ENCODE results near the gene SESN1.
"Not testable (repeated sequence)": the region's sequence is repeated elsewhere in the genome, so short reads cannot be mapped to it uniquely, and the experiment has no call there.

SESN1 gene

DNA sequence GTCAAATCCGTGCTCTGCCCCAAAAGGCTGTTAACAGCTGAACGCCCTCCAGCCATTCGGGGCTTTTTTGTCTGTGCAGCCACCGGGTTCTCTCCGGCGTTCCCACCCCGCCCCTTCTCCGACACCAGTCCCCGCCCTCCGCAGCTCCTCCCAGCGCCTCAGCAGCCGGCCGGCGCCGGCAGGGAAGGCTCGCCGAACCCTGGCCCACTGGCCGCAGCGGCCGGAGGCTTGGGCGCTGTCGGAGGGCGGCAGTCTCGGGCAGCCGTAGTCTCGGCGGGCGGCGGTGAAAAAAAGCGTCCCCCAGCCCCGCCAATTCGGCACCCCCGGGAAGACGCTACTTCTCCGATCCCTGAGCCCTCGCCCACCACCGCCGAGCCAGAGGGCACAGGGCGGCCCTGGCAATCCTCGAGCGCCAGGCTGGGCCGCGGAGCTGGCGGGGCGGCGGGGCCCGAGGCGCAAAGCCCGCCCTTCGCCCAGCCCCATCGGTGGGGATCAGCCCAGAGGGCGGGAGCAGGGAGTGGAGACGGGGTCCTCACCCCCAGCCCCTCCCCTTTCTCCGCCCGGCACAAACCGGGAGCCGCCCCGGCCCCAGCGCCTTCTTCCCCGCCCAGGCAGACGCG lies at the start of gene SESN1:
TSS of gene SESN1 (minus strand) at position 431 of the 620 bp plus-strand sequence. CDS start 773 bp downstream, outside the sequence.
- TF ChIP-seq ZFX (IDR thresholded peaks at IDR 0.05; ENCODE audit: borderline replicate concordance) = no peak
- TF ChIP-seq, protein P1, sequence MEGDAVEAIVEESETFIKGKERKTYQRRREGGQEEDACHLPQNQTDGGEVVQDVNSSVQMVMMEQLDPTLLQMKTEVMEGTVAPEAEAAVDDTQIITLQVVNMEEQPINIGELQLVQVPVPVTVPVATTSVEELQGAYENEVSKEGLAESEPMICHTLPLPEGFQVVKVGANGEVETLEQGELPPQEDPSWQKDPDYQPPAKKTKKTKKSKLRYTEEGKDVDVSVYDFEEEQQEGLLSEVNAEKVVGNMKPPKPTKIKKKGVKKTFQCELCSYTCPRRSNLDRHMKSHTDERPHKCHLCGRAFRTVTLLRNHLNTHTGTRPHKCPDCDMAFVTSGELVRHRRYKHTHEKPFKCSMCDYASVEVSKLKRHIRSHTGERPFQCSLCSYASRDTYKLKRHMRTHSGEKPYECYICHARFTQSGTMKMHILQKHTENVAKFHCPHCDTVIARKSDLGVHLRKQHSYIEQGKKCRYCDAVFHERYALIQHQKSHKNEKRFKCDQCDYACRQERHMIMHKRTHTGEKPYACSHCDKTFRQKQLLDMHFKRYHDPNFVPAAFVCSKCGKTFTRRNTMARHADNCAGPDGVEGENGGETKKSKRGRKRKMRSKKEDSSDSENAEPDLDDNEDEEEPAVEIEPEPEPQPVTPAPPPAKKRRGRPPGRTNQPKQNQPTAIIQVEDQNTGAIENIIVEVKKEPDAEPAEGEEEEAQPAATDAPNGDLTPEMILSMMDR (IDR thresholded peaks at IDR 0.05) = peak; percentile 29
- peak within 1 kb of the TSS; percentile 94 for H3K27ac ChIP-seq

DNA sequence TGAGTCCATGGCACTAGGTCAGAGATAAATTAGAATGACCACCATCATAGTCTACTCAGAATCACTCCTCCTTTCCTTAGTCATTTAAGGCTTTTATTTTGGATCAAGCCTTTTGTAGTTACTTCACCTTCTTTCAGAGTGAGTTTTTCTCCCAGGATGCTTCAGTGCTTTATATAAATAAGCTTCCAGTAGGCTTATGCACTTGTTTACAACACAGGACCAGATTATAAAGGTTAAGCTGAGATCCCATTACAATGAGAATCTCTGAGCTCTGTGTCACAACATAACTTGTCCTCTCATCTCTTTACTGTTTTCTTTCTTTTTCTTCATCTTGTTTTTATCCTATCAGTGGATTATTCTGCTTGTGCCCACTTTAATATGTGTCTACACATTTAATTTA lies 48.5 kb upstream of the SESN1 start:
- TF ChIP-seq, protein P1 (IDR thresholded peaks at IDR 0.05) = no peak
- no peak for TF ChIP-seq ZFX (IDR thresholded peaks at IDR 0.05; ENCODE audit: borderline replicate concordance)
- no peak overlapping the region for H3K27ac ChIP-seq

DNA sequence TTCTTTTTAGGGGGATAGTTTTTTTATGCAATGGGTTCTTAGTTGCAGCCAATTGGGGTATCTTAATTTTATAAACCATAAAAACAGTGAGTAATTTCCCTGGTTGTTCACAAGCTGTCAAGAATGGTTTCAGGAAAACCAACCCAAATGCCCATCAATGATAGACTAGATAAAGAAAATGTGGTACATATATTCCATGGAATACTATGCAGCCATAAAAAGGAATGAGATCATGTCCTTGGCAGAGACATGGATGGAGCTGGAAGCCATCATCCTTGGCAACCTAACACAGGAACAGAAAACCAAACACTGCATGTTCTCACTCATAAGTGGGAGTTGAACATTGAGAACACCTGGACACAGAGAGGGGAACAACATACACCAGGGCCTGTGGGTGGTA lies 47.4 kb upstream of the SESN1 start:
- not testable (repeated sequence) for H3K27ac ChIP-seq

DNA sequence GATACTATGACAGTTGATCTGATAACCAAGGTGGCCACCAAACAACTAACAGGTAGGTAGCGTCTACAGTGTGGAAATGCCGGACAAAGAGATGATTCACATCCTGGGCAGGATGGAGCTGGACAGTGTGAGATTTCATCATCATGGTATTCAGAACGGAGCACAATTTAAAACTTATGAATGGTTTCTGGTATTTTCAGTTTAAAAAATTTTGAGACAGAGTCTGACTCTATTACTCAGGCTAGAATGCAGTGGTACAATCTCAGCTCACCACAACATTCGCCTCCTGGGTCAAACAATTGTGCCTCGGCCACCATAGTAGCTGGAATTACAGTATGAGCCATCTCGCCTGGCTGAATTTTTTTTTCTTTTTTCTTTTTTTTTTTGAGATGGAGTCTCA lies 44.5 kb upstream of the SESN1 start:
- TF ChIP-seq, protein P1 (IDR thresholded peaks at IDR 0.05) = no peak
- no peak for TF ChIP-seq ZFX (IDR thresholded peaks at IDR 0.05; ENCODE audit: borderline replicate concordance)
- H3K27ac ChIP-seq = no peak overlapping the region

DNA sequence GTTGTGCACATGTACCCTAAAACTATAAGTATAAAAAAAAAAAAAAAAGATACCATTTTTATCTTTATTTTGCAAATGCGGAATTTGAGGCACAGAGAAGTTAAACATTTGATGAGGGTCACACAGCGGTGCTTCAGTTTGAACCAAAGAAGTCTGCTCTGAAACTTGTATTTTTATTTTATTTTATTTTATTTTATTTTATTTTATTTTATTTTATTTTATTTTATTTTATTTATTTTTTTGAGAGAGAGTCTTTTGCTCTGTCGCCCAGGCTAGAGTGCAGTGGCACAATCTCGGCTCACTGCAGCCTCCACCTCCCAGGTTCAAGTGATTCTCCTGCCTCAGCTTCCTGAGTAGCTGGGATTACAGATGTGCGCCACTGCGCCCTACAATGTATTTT lies 41.9 kb upstream of the SESN1 start:
- not testable (repeated sequence) for H3K27ac ChIP-seq

DNA sequence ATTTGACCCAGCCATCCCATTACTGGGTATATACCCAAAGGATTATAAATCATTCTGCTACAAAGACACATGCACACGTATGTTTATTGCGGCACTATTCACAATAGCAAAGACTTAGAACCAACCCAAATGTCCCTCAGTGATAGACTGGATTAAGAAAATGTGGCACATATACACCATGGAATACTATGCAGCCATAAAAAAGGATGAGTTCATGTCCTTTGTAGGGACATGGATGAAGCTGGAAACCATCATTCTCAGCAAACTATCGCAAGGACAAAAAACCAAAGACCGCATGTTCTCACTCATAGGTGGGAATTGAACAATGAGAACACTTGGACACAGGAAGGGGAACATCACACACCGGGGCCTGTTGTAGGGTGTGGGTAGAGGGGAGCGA lies 41.4 kb upstream of the SESN1 start:
- H3K27ac ChIP-seq = not testable (repeated sequence)

DNA sequence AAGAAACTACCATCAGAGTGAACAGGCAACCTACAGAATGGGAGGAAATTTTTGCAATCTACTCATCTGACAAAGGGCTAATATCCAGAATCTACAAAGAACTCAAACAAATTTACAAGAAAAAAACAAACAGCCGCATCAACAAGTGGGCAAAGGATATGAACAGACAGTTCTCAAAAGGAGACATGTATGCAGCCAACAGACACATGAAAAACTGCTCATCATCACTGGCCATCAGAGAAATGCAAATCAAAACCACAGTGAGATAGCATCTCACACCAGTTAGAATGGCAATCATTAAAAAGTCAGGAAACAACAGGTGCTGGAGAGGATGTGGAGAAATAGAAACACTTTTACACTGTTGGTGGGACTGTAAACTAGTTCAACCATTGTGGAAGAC lies 41.0 kb upstream of the SESN1 start:
- H3K27ac ChIP-seq = not testable (repeated sequence)

DNA sequence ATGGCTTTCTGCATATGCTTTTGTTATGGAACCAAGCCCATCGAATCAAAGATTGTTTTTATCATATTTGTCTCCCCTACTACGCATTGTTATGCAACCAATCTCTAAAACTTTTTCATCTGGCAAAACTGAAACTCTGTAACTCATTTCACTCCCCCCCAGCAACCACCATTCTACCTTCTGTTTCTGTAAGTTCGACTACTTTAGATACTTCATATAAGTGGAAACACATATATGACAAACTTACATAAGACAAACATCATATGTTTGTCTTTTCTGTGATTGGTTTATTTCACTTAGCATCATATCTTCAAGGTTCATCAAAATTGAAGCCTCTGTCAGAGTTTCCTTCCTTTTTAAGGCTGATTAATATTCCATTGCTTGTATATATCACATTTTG lies 35.4 kb upstream of the SESN1 start:
- no peak overlapping the region for H3K27ac ChIP-seq
- TF ChIP-seq ZFX (IDR thresholded peaks at IDR 0.05; ENCODE audit: borderline replicate concordance) = no peak
- TF ChIP-seq, protein P1 (IDR thresholded peaks at IDR 0.05) = no peak

DNA sequence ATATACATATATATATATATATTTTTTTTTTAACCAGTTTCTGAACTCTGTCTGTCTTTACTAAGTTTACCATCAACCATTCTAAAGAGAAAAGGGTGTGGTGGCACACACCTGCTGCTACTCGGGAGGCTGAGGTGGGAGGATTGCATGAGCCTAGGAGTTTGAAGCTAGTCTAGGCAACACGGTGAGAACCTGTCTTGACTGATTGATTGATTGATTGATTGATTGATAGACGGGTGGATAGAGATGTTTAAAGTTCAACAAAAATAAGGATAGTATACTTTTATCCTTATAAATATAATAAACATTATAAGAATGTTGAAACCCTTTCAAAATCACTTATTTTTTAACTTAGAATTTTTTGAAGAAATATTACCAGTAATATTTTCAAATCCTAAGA lies 30.9 kb upstream of the SESN1 start:
- H3K27ac ChIP-seq = no peak overlapping the region
- TF ChIP-seq, protein P1 (IDR thresholded peaks at IDR 0.05) = no peak
- TF ChIP-seq ZFX (IDR thresholded peaks at IDR 0.05; ENCODE audit: borderline replicate concordance) = no peak

DNA sequence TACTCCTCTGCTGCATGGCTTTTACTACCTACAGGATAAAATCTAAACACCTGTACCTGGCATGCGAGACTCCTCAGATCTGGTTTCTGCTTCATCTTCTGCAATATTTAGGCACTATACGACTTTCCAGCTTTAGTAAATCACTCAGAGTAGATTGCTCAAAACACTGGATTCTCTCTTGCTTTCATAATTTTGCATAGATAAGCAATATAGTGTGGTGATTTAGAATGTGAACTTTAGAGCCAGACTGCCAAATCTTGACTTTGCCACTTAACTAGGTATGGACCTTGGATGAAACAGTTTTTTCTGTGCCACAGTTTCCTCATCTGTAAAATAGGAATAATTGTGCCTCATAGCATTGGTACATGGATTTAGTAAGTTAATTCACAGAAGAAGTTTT lies 29.6 kb upstream of the SESN1 start:
- no peak overlapping the region for H3K27ac ChIP-seq
- no peak for TF ChIP-seq ZFX (IDR thresholded peaks at IDR 0.05; ENCODE audit: borderline replicate concordance)
- TF ChIP-seq, protein P1 (IDR thresholded peaks at IDR 0.05) = no peak
